B cell (primary cell): ENCODE measurements around the gene PPP6R1. TPM values are rescaled to one million over a fixed set of nuclear protein-coding genes. Genes with fewer than 3 reads are reported as not detected.

ENCODE experiments used
- ATAC-seq: fragments of 200-7000 bp; cut with Tn5 transposase; one replicate; pipeline ENCODE4 v1.10.0; 2021; ENCODE audit warnings: low read depth, mild to moderate bottlenecking, moderate number of reproducible peaks, moderate library complexity
- CTCF ChIA-PET: fragments of 350-600 bp; sonication (Branson Sonifier 250); formaldehyde crosslinking; loops from one replicate; lab custom pipeline; 2021; ENCODE audit warnings: antibody characterized with exemption, inconsistent platforms; lab: Charles Lee
- POLR2A ChIA-PET: fragments of 350-600 bp; sonication (Branson Sonifier 250); formaldehyde crosslinking; loops from one replicate; lab custom pipeline; 2021; ENCODE audit warnings: antibody characterized with exemption; lab: Charles Lee
- DNase-seq: peaks from one replicate; pipeline ENCODE4 v3.0.0; 2013
- H2AFZ ChIP-seq: 2 replicates; pipeline ENCODE4 v1.6.1; 2012; ENCODE audit warnings: mild to moderate bottlenecking, low read depth, low read length; ENCODE audit not compliant: insufficient read depth, poor library complexity, severe bottlenecking
- H3K27ac ChIP-seq, 2 donors: 1 replicate in 1 of 2; 2 replicates in 1 of 2; pipeline ENCODE4 v1.5.1; 2012 to 2013; ENCODE audit warnings: low read length in 2 of 2, mild to moderate bottlenecking in 2 of 2, moderate library complexity in 1 of 2
- H3K27me3 ChIP-seq, 4 experiments: fragments of 200-600 bp in 1 of 4; sonication (generic) in 1 of 4; replicated peaks in 1 of 4; 1 replicate in 2 of 4; 2 replicates in 2 of 4; pipeline versions ENCODE4 v1.6.1 to v1.7.0; 2013 to 2016; ENCODE audit warnings: low read length in 3 of 4, mild to moderate bottlenecking in 2 of 4, mixed read lengths in 1 of 4, moderate library complexity in 1 of 4; ENCODE audit not compliant: insufficient read depth in 4 of 4, control insufficient read depth in 3 of 4; ENCODE audit errors: control extremely low read depth in 1 of 4
- H3K36me3 ChIP-seq, 2 experiments: replicated peaks in 1 of 2; 1 replicate in 1 of 2; 2 replicates in 1 of 2; pipeline versions ENCODE4 v1.6.1 to v1.7.1; 2013; ENCODE audit warnings: low read length in 1 of 2; ENCODE audit not compliant: insufficient read depth in 2 of 2, control insufficient read depth in 1 of 2; ENCODE audit errors: control extremely low read depth in 1 of 2, extremely low read depth in 1 of 2
- H3K4me1 ChIP-seq, 2 donors: fragments of 200-600 bp in 1 of 2; sonication (generic) in 1 of 2; 1 replicate in 1 of 2; 2 replicates in 1 of 2; pipeline versions ENCODE4 v1.5.1 to v1.6.1; 2013 to 2017; ENCODE audit warnings: low read length in 2 of 2; ENCODE audit not compliant: control insufficient read depth in 2 of 2, insufficient read depth in 2 of 2
- H3K4me2 ChIP-seq: replicated peaks from 2 replicates; pipeline ENCODE3; 2012; ENCODE audit warnings: mild to moderate bottlenecking, low read depth, low read length; ENCODE audit not compliant: poor library complexity, severe bottlenecking
- H3K4me3 ChIP-seq, 5 experiments: fragments of 200-600 bp in 1 of 5; sonication (generic) in 1 of 5; 1 replicate in 3 of 5; 2 replicates in 2 of 5; pipeline versions ENCODE4 v1.5.1 to v1.7.0; 2011 to 2016; ENCODE audit warnings: low read length in 4 of 5, mild to moderate bottlenecking in 4 of 5, low read depth in 2 of 5, control low read depth in 1 of 5, moderate library complexity in 1 of 5; ENCODE audit not compliant: insufficient read depth in 1 of 5; ENCODE audit errors: control extremely low read depth in 1 of 5, extremely low read depth in 1 of 5
- H3K79me2 ChIP-seq: fragments of 200-600 bp; sonication (generic); one replicate; pipeline ENCODE4 v1.6.0; 2016; ENCODE audit warnings: low read length; ENCODE audit not compliant: control insufficient read depth, insufficient read depth
- H3K9ac ChIP-seq: fragments of 200-600 bp; sonication (generic); 2 replicates; pipeline ENCODE4 v1.6.1; 2017; ENCODE audit warnings: mild to moderate bottlenecking, low read length, moderate library complexity
- H3K9me3 ChIP-seq, 3 donors: one replicate each; pipeline versions ENCODE4 v1.6.1 to v1.7.1; 2013; ENCODE audit warnings: low read length in 2 of 3; ENCODE audit not compliant: control insufficient read depth in 2 of 3, insufficient read depth in 1 of 3; ENCODE audit errors: control extremely low read depth in 1 of 3
- H4K20me1 ChIP-seq: 2 replicates; pipeline ENCODE4 v1.6.0; 2012; ENCODE audit warnings: mild to moderate bottlenecking, low read length; ENCODE audit not compliant: insufficient read depth, control insufficient read depth, poor library complexity, severe bottlenecking
- H3K27ac Mint-ChIP-seq: one replicate; pipeline ENCODE4 v1.8.0; 2021; ENCODE audit warnings: mixed read lengths
- H3K27me3 Mint-ChIP-seq: one replicate; pipeline ENCODE4 v1.8.0; 2021; ENCODE audit warnings: mixed read lengths
- H3K4me1 Mint-ChIP-seq: one replicate; pipeline ENCODE4 v1.8.0; 2021; ENCODE audit warnings: mixed read lengths
- H3K4me3 Mint-ChIP-seq: one replicate; pipeline ENCODE4 v1.8.0; 2021; ENCODE audit warnings: mixed read lengths
- H3K9me3 Mint-ChIP-seq: one replicate; pipeline ENCODE4 v1.8.0; 2022; ENCODE audit warnings: mixed read lengths; ENCODE audit not compliant: insufficient read depth
- EZH2 ChIP-seq: IDR thresholded peaks from 2 replicates; pipeline ENCODE4 v1.6.1; 2012; ENCODE audit warnings: borderline replicate concordance, low read depth, mild to moderate bottlenecking, moderate library complexity, low read length; ENCODE audit not compliant: insufficient read depth, poor library complexity, severe bottlenecking
- WGBS: methylation state at CpG from one replicate; pipeline ENCODE4 v1.1.5; 2013; ENCODE audit warnings: missing lambda C conversion rate; ENCODE audit not compliant: insufficient coverage; 5-methylcytosine and 5-hydroxymethylcytosine counted together
- intact Hi-C: fragments of 100-400 bp; cut with micrococcal nuclease; formaldehyde crosslinking; loops from one replicate; pipeline ENCODE4 v1.10.0; 2022
- polyA plus RNA-seq: library from polyadenylated mRNA; depleted of rRNA; stranded (reverse); fragments of >200 nt; gene quantifications from 2 replicates; pipeline ENCODE4 v1.2.3, GENCODE V29; 2012
- total RNA-seq, 2 donors: library from RNA; stranded (reverse); fragments of 120-200 nt in 1 of 2; gene quantifications; 1 replicate in 1 of 2; 2 replicates in 1 of 2; pipeline versions ENCODE4 v1.2.3 to v1.2.4, GENCODE V29; 2013 to 2022
- TF ChIP-seq, protein P1 (sequence below): fragments of 200-600 bp; IDR thresholded peaks from one replicate; pipeline ENCODE4 v1.8.0; 2022; ENCODE audit warnings: antibody characterized with exemption, mild to moderate bottlenecking

PPP6R1 gene
- total and polyA plus RNA-seq, 2 donors (not counting 1 experiment from before 2014, with no cell fraction given), result 122 to 193 TPM

DNA sequence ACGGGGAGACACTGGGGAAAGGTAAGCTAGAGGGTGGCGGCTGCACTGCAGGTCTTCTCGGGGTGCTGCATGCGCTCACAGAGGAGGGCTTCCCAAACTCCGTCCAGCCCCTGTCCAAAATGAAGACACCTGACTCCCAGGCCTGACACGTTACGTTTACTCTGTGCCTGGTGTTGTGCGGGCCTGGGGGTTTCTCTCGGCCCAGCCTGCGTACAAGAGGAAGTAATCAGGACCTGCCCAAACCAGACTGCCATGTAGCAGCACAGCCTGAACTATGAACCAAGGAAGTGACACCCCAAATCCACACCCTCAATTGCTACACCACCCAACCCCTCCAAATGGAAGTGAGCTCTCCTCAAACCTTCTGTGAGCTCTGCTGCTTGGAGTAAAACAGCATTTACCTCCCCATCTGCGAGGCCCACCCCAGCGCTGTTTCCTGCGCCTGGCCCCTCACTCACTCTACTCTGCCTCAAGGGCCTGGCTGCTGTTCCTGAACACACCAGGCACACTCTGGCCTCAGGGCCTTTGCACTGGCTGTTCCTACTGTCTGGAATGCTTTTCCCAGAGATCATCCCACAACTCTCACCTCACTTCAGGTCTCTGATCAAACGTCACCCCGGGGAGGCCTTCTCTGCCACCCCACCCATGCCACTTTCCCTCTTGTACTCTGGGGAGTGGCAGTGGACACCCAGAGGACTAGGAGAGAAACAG is 18.1 kb upstream of the PPP6R1 start:
- ATAC-seq, result no peak

More for the DNA sequence above, 18.1 kb upstream of the PPP6R1 start:
- Histone ChIP-seq H3K4me2 (peak overlapping the region; percentile 74), H3K4me3 (peak overlapping the region in 2 of 5 experiments; percentile 1 to 4), H3K27me3 (no peaks in the 10 kb centered on the region), H3K4me1 (peaks cover 56 to 68% of the 10 kb centered on the region in 2 donors), H3K9me3 (peaks cover 0 to 4% (median 0%) of the 10 kb centered on the region in 3 donors), H3K27ac (peak overlapping the region; percentile 89 to 96), H3K79me2 (peaks cover 12% of the 10 kb centered on the region), H3K36me3 (peaks cover 0 to 20% of the 10 kb centered on the region in 2 experiments), H2AFZ (no peak overlapping the region), H3K9ac (peak overlapping the region; percentile 54), H4K20me1 (peaks cover 17% of the 10 kb centered on the region)
- POLR2A ChIA-PET, result interaction anchor here (0.6 to 2.7 kb wide), 4 partner anchors 17 to 131 kb away, joined by 4 to 19 read pairs (median 11); partner anchors contain the start of genes PPP6R1 and UBE2S
- peak; percentile 79 for DNase-seq
- CTCF ChIA-PET, result interaction anchor here (0.7 to 8.9 kb wide), 3 partner anchors 15 to 22 kb away, joined by 3 to 56 read pairs (median 5); no protein-coding TSS in a partner anchor
- WGBS, result 76% methylated on average over 10 of the region's 15 CpGs
- peaks cover 62% of the 10 kb centered on the region for H3K4me1 Mint-ChIP-seq
- peak overlapping the region; percentile 94 for H3K27ac Mint-ChIP-seq
- no peaks in the 10 kb centered on the region for H3K9me3 Mint-ChIP-seq
- TF ChIP-seq, protein P1, sequence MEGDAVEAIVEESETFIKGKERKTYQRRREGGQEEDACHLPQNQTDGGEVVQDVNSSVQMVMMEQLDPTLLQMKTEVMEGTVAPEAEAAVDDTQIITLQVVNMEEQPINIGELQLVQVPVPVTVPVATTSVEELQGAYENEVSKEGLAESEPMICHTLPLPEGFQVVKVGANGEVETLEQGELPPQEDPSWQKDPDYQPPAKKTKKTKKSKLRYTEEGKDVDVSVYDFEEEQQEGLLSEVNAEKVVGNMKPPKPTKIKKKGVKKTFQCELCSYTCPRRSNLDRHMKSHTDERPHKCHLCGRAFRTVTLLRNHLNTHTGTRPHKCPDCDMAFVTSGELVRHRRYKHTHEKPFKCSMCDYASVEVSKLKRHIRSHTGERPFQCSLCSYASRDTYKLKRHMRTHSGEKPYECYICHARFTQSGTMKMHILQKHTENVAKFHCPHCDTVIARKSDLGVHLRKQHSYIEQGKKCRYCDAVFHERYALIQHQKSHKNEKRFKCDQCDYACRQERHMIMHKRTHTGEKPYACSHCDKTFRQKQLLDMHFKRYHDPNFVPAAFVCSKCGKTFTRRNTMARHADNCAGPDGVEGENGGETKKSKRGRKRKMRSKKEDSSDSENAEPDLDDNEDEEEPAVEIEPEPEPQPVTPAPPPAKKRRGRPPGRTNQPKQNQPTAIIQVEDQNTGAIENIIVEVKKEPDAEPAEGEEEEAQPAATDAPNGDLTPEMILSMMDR, result no peak
- no peak for TF ChIP-seq EZH2
- no peaks in the 10 kb centered on the region for H3K27me3 Mint-ChIP-seq
- intact Hi-C loops, result loop anchor here (1.0 kb wide), 2 partner anchors 18 to 23 kb away; partner anchors contain the start of gene PPP6R1
- peak overlapping the region; percentile 81 for H3K4me3 Mint-ChIP-seq
